Sigmoid colon (tissue), 7 donors: Measurements from ENCODE around the gene PSMB11. TPM values are rescaled to one million over a fixed set of nuclear protein-coding genes. Genes with fewer than 3 reads are reported as not detected.

Source experiments
- DNase-seq: peaks from one replicate; pipeline ENCODE4 v3.0.0-alpha.2; 2019
- H3K27ac ChIP-seq, 4 donors: fragments of 200-600 bp; sonication (generic); one replicate each; pipeline ENCODE4 v1.5.1; 2016 to 2019; ENCODE audit warnings: mild to moderate bottlenecking in 1 of 4
- H3K27me3 ChIP-seq, 3 donors: fragments of 200-600 bp; sonication (generic); one replicate each; pipeline ENCODE4 v1.5.1; 2019; ENCODE audit warnings: mild to moderate bottlenecking in 1 of 3
- H3K36me3 ChIP-seq, 4 donors: fragments of 200-600 bp; sonication (generic); one replicate each; pipeline ENCODE4 v1.5.1; 2016 to 2019
- H3K4me1 ChIP-seq, 4 donors: fragments of 200-600 bp; sonication (generic); one replicate each; pipeline ENCODE4 v1.5.1; 2017 to 2019
- H3K4me3 ChIP-seq, 4 donors: fragments of 200-600 bp; sonication (generic); one replicate each; pipeline ENCODE4 v1.5.1; 2017 to 2019; ENCODE audit warnings: mild to moderate bottlenecking in 2 of 4, moderate library complexity in 1 of 4
- H3K9me3 ChIP-seq, 4 donors: fragments of 200-600 bp in 3 of 4; sonication (generic) in 3 of 4; one replicate each; pipeline versions ENCODE4 v1.5.1 to v1.6.1; 2013 to 2019
- CTCF ChIP-seq, 4 experiments: fragments of 450-650 bp in 3 of 4; fragments of 200-600 bp in 1 of 4; IDR thresholded peaks; one replicate each; pipeline ENCODE4 v1.5.1; 2016 to 2019; ENCODE audit warnings: antibody characterized with exemption in 4 of 4, mild to moderate bottlenecking in 3 of 4, moderate library complexity in 2 of 4
- EP300 ChIP-seq, 4 donors: sonication (generic); formaldehyde crosslinking; IDR thresholded peaks; one replicate each; pipeline ENCODE4 v1.6.1; 2017; ENCODE audit warnings: antibody characterized with exemption in 4 of 4
- POLR2A ChIP-seq, 2 donors: fragments of 450-650 bp; IDR thresholded peaks; one replicate each; pipeline ENCODE4 v1.6.1; 2016; ENCODE audit warnings: antibody characterized with exemption in 2 of 2, mild to moderate bottlenecking in 2 of 2, moderate library complexity in 2 of 2
- POLR2AphosphoS5 ChIP-seq, 4 donors: sonication (generic); formaldehyde crosslinking; IDR thresholded peaks; one replicate each; pipeline ENCODE4 v1.6.1; 2017; ENCODE audit warnings: antibody characterized with exemption in 4 of 4
- WGBS, 2 donors: extraction: QIAGEN DNeasy Blood & Tissue Kit; methylation state at CpG; one replicate each; pipeline ENCODE4 v1.1.7; 2013; 5-methylcytosine and 5-hydroxymethylcytosine counted together
- intact Hi-C: fragments of 100-400 bp; cut with DNase I; formaldehyde crosslinking; loops from one replicate; pipeline ENCODE4 v1.15.1; 2023
- polyA plus RNA-seq, 3 donors: library from polyadenylated mRNA; stranded (reverse); fragments of 200-250 nt; gene quantifications; one replicate each; pipeline ENCODE4 v1.2.3, GENCODE V29; 2013
- total RNA-seq, 4 donors: library from RNA; depleted of rRNA; stranded (reverse); fragments of >200 nt; gene quantifications; one replicate each; pipeline ENCODE4 v1.1.0, GENCODE V29; 2016
- donor health status: healthy with polysubstance abuse.
- donor health status: Bipolar disorder and iron deficiency.
- donor health status: healthy.

Gene PSMB11
- total and polyA plus RNA-seq, 7 donors: 0.06 to 0.41 TPM; not detected in 5

- Histone ChIP-seq H3K36me3 (peaks cover 34 to 78% (median 59%) of the 10 kb centered on the region in 4 donors), H3K9me3 (no peaks in the 10 kb centered on the region), H3K4me1 (peaks cover 0 to 41% (median 29%) of the 10 kb centered on the region in 4 donors), H3K4me3 (no peak overlapping the region), H3K27ac (no peak overlapping the region), H3K27me3 (no peaks in the 10 kb centered on the region)
- TF ChIP-seq POLR2A (IDR thresholded peaks at IDR 0.05) (no peak), CTCF (IDR thresholded peaks at IDR 0.05) (no peak), POLR2AphosphoS5 (IDR thresholded peaks at IDR 0.05) (no peak), EP300 (IDR thresholded peaks at IDR 0.05) (no peak)
- DNase-seq: no peak
- WGBS, 2 donors: 95 to 97% methylated on average over 1 of the region's 1 CpG
- intact Hi-C loops: no loop called here
Measured at GRCh38 chr14:23074906-23075305, 32.9 kb downstream of the PSMB11 start.

GRCh38 chr14:23076785-23077408 lies 34.9 kb downstream of the PSMB11 start:
- TF ChIP-seq POLR2A (IDR thresholded peaks at IDR 0.05): no peak
- TF ChIP-seq POLR2AphosphoS5 (IDR thresholded peaks at IDR 0.05): no peak
- peak in 2 of 4 experiments; percentile 32 to 55 for TF ChIP-seq CTCF (IDR thresholded peaks at IDR 0.05)
- DNase-seq: no peak
- Histone ChIP-seq H3K27me3 (no peaks in the 10 kb centered on the region), H3K9me3 (no peaks in the 10 kb centered on the region), H3K4me1 (peaks cover 0 to 24% (median 13%) of the 10 kb centered on the region in 4 donors), H3K4me3 (no peak overlapping the region), H3K27ac (peak overlapping the region in 1 of 4 donors; percentile 9), H3K36me3 (peaks cover 47 to 98% (median 77%) of the 10 kb centered on the region in 4 donors)
- intact Hi-C loops: no loop called here
- WGBS, 2 donors: 68 to 71% methylated on average over 5 of the region's 5 CpGs

GRCh38 chr14:23077962-23078361 lies 36.0 kb downstream of the PSMB11 start:
- TF ChIP-seq CTCF (IDR thresholded peaks at IDR 0.05) (no peak), POLR2A (IDR thresholded peaks at IDR 0.05) (no peak), EP300 (IDR thresholded peaks at IDR 0.05) (no peak), POLR2AphosphoS5 (IDR thresholded peaks at IDR 0.05) (no peak)
- WGBS, 2 donors: 90% methylated on average over 5 of the region's 5 CpGs
- DNase-seq: no peak
- no peaks in the 10 kb centered on the region for H3K27me3 ChIP-seq
- no peak overlapping the region for H3K4me3 ChIP-seq
- H3K4me1 ChIP-seq: peaks cover 0 to 19% (median 5%) of the 10 kb centered on the region in 4 donors
- H3K9me3 ChIP-seq: no peaks in the 10 kb centered on the region
- peak overlapping the region; percentile 34 to 67 (median 57) for H3K27ac ChIP-seq
- intact Hi-C loops: no loop called here
- peaks cover 47 to 100% (median 70%) of the 10 kb centered on the region in 4 donors for H3K36me3 ChIP-seq

GRCh38 chr14:23078692-23079116 lies 36.7 kb downstream of the PSMB11 start:
- peaks cover 47 to 100% (median 71%) of the 10 kb centered on the region in 4 donors for H3K36me3 ChIP-seq
- peaks cover 0 to 19% (median 4%) of the 10 kb centered on the region in 4 donors for H3K4me1 ChIP-seq
- DNase-seq: peak; percentile 92
- no peaks in the 10 kb centered on the region for H3K27me3 ChIP-seq
- H3K4me3 ChIP-seq: no peak overlapping the region
- TF ChIP-seq POLR2AphosphoS5 (IDR thresholded peaks at IDR 0.05): peak in 2 of 4 donors; percentile 14 to 65
- no peak for TF ChIP-seq CTCF (IDR thresholded peaks at IDR 0.05)
- no peak for TF ChIP-seq POLR2A (IDR thresholded peaks at IDR 0.05)
- H3K9me3 ChIP-seq: no peaks in the 10 kb centered on the region
- WGBS, 2 donors: 43 to 48% methylated on average over 2 of the region's 2 CpGs
- intact Hi-C loops: no loop called here
- peak overlapping the region; percentile 34 to 67 (median 57) for H3K27ac ChIP-seq
